ENCODE measurements around the gene TAF9.
A peak's percentile ranks its signal among the peaks of the same experiment; 100 is the strongest.

DNA sequence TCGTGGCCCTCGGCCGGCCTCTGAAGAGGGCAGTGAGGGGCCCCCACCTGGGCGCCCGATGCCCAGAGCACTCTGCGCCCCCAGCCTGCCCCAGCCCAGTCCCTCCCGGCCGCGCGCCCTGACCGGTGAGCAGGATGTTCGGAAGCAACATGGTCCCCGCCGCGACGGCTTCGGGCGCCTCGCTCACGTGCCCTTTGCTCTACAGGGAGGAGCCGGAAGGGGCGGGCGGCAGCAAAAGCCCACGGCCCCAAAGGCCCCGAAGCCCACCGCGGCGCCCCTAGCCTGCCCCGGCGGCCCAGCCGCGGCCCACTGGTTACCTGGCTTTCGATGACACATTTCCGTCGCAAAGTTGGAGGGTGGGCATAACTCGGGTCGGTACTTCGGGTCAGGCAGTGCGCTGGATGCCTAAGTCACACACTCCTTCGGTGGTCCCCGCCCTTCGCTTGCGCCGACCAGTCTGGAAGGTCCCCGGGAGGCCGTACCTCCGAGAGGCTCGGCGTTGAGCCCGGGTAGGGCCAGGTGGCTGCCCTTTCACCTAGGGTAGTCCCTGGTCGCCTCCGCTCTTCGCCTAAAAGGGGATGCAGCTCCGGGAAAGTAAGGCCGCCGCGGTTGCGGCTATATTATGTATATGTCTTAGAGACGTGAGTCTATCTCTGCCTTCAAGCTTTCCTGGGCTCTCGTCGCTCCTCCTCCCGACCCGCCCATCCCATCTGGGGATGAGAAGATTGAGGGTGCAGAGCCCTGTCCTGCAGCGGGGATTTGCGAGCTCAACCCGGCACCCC lies at the start of gene TAF9, which contains the start of the genes AK6 and RAD17:
- TF ChIP-seq CTCF (IDR thresholded peaks at IDR 0.05) (no peak), POLR2A (IDR thresholded peaks at IDR 0.05) (peak; percentile 82), EP300 (IDR thresholded peaks at IDR 0.05; ENCODE audit: low read depth) (no peak)

All from transverse colon (tissue), 3 donors.